Activated T-cell treated with anti-CD3 and anti-CD28 coated beads, Interleukin-2, amount 50 U/mL, for 1 hour (primary cell): Measurements from ENCODE around the gene CIAO2A.
A peak's percentile ranks its signal among the peaks of the same experiment; 100 is the strongest.
"Not testable (repeated sequence)": the region's sequence is repeated elsewhere in the genome, so short reads cannot be mapped to it uniquely, and the experiment has no call there.

Experiments
- DNase-seq: peaks from one replicate; pipeline ENCODE4 v3.0.0-alpha.2; 2020

The CIAO2A gene

GRCh38 chr15:64070965-64071851 lies 22.4 kb downstream of the CIAO2A start:
- DNase-seq = no peak

GRCh38 chr15:64070106-64070505 lies 23.5 kb downstream of the CIAO2A start:
- no peak for DNase-seq

GRCh38 chr15:64068133-64068532 lies 25.5 kb downstream of the CIAO2A start:
- DNase-seq = no peak

GRCh38 chr15:64067564-64068030 lies 26.0 kb downstream of the CIAO2A start:
- DNase-seq = peak; percentile 69

- DNase-seq = no peak
Measured at GRCh38 chr15:64066451-64066850, 27.2 kb downstream of the CIAO2A start.

- no peak for DNase-seq
Measured at GRCh38 chr15:64060716-64061115, 32.9 kb downstream of the CIAO2A start.

GRCh38 chr15:64059104-64059503 lies 34.5 kb downstream of the CIAO2A start:
- DNase-seq = not testable (repeated sequence)

- DNase-seq = no peak
Measured at GRCh38 chr15:64058279-64058678, 35.4 kb downstream of the CIAO2A start.

GRCh38 chr15:64053674-64054073 lies 40.0 kb downstream of the CIAO2A start:
- DNase-seq = not testable (repeated sequence)

- DNase-seq = no peak
Measured at GRCh38 chr15:64052925-64053491, 40.6 kb downstream of the CIAO2A start.

- no peak for DNase-seq
Measured at GRCh38 chr15:64051407-64052259, 42.0 kb downstream of the CIAO2A start.

- DNase-seq = no peak
Measured at GRCh38 chr15:64051093-64051402, 42.6 kb downstream of the CIAO2A start.

GRCh38 chr15:64050281-64051092 lies 43.2 kb downstream of the CIAO2A start:
- DNase-seq = no peak

- DNase-seq = no peak
Measured at GRCh38 chr15:64048781-64049460, 44.7 kb downstream of the CIAO2A start.

GRCh38 chr15:64046421-64047153 lies 47.1 kb downstream of the CIAO2A start, which contains the start of gene DAPK2:
Gene DAPK2 (minus strand): TSS chr15:64046485. CDS start chr15:64040261, 6,224 bp downstream.
- peak; percentile 80 for DNase-seq

GRCh38 chr15:64045774-64046420 lies 47.7 kb downstream of the CIAO2A start:
- no peak for DNase-seq

- no peak for DNase-seq
Measured at GRCh38 chr15:64045101-64045435, 48.6 kb downstream of the CIAO2A start.

GRCh38 chr15:64044300-64045100 lies 49.1 kb downstream of the CIAO2A start:
- no peak for DNase-seq

- DNase-seq = no peak
Measured at GRCh38 chr15:64038878-64039610, 54.6 kb downstream of the CIAO2A start.
